Endothelial cell of umbilical vein (primary cell): ENCODE measurements around the gene CDK5RAP2. TPM values are rescaled to one million over a fixed set of nuclear protein-coding genes. Genes with fewer than 3 reads are reported as not detected.

ENCODE experiments used
- BruUV-seq: library from RNA; stranded (reverse); fragments of 400-500 nt; replicated peaks from 2 replicates; lab custom pipeline; 2021; lab: Mats Ljungman, UMichigan
- CTCF ChIA-PET: fragments of 300-600, 350-600 bp; sonication (Branson Sonifier 250); formaldehyde crosslinking; loops from one replicate; lab custom pipeline; 2021; ENCODE audit warnings: antibody characterized with exemption, inconsistent platforms; lab: Charles Lee
- POLR2A ChIA-PET: fragments of 300-600, 350-600 bp; sonication (Branson Sonifier 250); formaldehyde crosslinking; loops from one replicate; lab custom pipeline; 2021; ENCODE audit warnings: antibody characterized with exemption, inconsistent platforms; lab: Charles Lee
- DNase-seq: peaks from one replicate; pipeline ENCODE4 v3.0.0-alpha.2; 2011; ENCODE audit warnings: low read depth, low spot score
- FAIRE-seq: peaks from 2 replicates; lab custom pipeline; 2011; peaks lifted over from hg19 to GRCh38; lab: Jason Lieb, UNC
- H2AFZ ChIP-seq: 2 replicates; pipeline ENCODE4 v1.6.0; 2012; ENCODE audit warnings: low read depth, low read length, control low read depth, inconsistent platforms
- H3K27ac ChIP-seq: 2 replicates; pipeline ENCODE4 v1.5.1; 2011; ENCODE audit warnings: low read depth, mild to moderate bottlenecking, control low read depth, low read length, moderate library complexity; ENCODE audit not compliant: insufficient read depth
- H3K27me3 ChIP-seq, 2 experiments: 2 replicates each; pipeline versions ENCODE4 v1.6.0 to v1.6.1; 2011; ENCODE audit warnings: low read length in 2 of 2, mixed read lengths in 1 of 2; ENCODE audit not compliant: control insufficient read depth in 2 of 2, insufficient read depth in 2 of 2
- H3K36me3 ChIP-seq, 2 experiments: 2 replicates in 1 of 2; 3 replicates in 1 of 2; pipeline ENCODE4 v1.5.1; 2011; ENCODE audit warnings: low read length in 2 of 2, mild to moderate bottlenecking in 1 of 2, moderate library complexity in 1 of 2; ENCODE audit not compliant: control insufficient read depth in 2 of 2, insufficient read depth in 2 of 2; ENCODE audit errors: extremely low read depth in 1 of 2
- H3K4me1 ChIP-seq: 3 replicates; pipeline ENCODE4 v1.5.1; 2011; ENCODE audit warnings: mild to moderate bottlenecking, low read length; ENCODE audit not compliant: control insufficient read depth, insufficient read depth; ENCODE audit errors: extremely low read depth
- H3K4me2 ChIP-seq: 2 replicates; pipeline ENCODE4 v1.6.1; 2011; ENCODE audit warnings: low read length, control low read depth, mixed read lengths; ENCODE audit not compliant: insufficient read depth
- H3K4me3 ChIP-seq, 3 experiments: fragments of 200-600 bp in 1 of 3; sonication (generic), shearing (Covaris generic) in 1 of 3; replicated peaks in 1 of 3; 2 replicates each; pipeline ENCODE4 v1.5.1; 2011 to 2016; ENCODE audit warnings: control low read depth in 3 of 3, low read length in 3 of 3, mild to moderate bottlenecking in 2 of 3, inconsistent platforms in 1 of 3, low read depth in 1 of 3, moderate library complexity in 1 of 3; ENCODE audit not compliant: insufficient read depth in 1 of 3
- H3K79me2 ChIP-seq: 2 replicates; pipeline ENCODE4 v1.6.0; 2012; ENCODE audit warnings: low read length, inconsistent platforms; ENCODE audit not compliant: control insufficient read depth, insufficient read depth
- H3K9ac ChIP-seq: replicated peaks from 2 replicates; pipeline ENCODE3; 2011; ENCODE audit warnings: low read length, control low read depth; ENCODE audit not compliant: insufficient read depth; ENCODE audit errors: extremely low read depth
- H3K9me1 ChIP-seq: replicated peaks from 3 replicates; pipeline ENCODE4 v1.6.0; 2011; ENCODE audit warnings: mild to moderate bottlenecking, low read length; ENCODE audit not compliant: control insufficient read depth, insufficient read depth; ENCODE audit errors: extremely low read depth
- H3K9me3 ChIP-seq: replicated peaks from 2 replicates; pipeline ENCODE4 v1.5.1; 2012; ENCODE audit warnings: low read length, inconsistent platforms; ENCODE audit not compliant: control insufficient read depth, insufficient read depth
- H4K20me1 ChIP-seq: replicated peaks from 2 replicates; pipeline ENCODE3; 2011; ENCODE audit warnings: mild to moderate bottlenecking, low read length; ENCODE audit not compliant: control insufficient read depth, insufficient read depth; ENCODE audit errors: extremely low read depth
- CTCF ChIP-seq, 2 donors: IDR thresholded peaks; 1 replicate in 1 of 2; 2 replicates in 1 of 2; pipeline ENCODE4 v1.5.1; 2011; ENCODE audit warnings: low read length in 2 of 2, mild to moderate bottlenecking in 2 of 2, moderate library complexity in 2 of 2, control low read depth in 1 of 2, inconsistent platforms in 1 of 2, low read depth in 1 of 2; ENCODE audit not compliant: insufficient read depth in 1 of 2; ENCODE audit errors: extremely low read depth in 1 of 2
- EZH2 ChIP-seq: IDR thresholded peaks from 2 replicates; pipeline ENCODE4 v1.6.1; 2012; ENCODE audit warnings: borderline replicate concordance, low read depth, mild to moderate bottlenecking, moderate library complexity, low read length, inconsistent platforms; ENCODE audit not compliant: severe bottlenecking
- FOS ChIP-seq: IDR thresholded peaks from 2 replicates; pipeline ENCODE4 v1.6.1; 2011; ENCODE audit warnings: mild to moderate bottlenecking, low read length, moderate library complexity, borderline replicate concordance; ENCODE audit not compliant: insufficient read depth
- GATA2 ChIP-seq: IDR thresholded peaks from 2 replicates; pipeline ENCODE4 v1.7.0; 2011; ENCODE audit warnings: low read depth, mild to moderate bottlenecking, moderate library complexity, mixed read lengths, low read length; ENCODE audit not compliant: insufficient read length, insufficient read depth
- JUN ChIP-seq: IDR thresholded peaks from 2 replicates; pipeline ENCODE4 v1.6.1; 2011; ENCODE audit warnings: borderline replicate concordance, low read depth; ENCODE audit not compliant: insufficient read length, insufficient read depth
- MAX ChIP-seq: IDR thresholded peaks from 2 replicates; pipeline ENCODE4 v1.6.1; 2011; ENCODE audit not compliant: insufficient read depth, insufficient read length
- MYC ChIP-seq: IDR thresholded peaks from one replicate; pipeline ENCODE4 v1.6.1; 2011; ENCODE audit warnings: mild to moderate bottlenecking, low read depth, low read length
- POLR2A ChIP-seq: IDR thresholded peaks from 2 replicates; pipeline ENCODE4 v1.6.1; 2012; ENCODE audit warnings: low read depth, mild to moderate bottlenecking, control low read depth, low read length
- POLR2AphosphoS5 ChIP-seq: IDR thresholded peaks from 2 replicates; pipeline ENCODE4 v1.6.1; 2012; ENCODE audit warnings: low read depth, mild to moderate bottlenecking, control low read depth, low read length, moderate library complexity; ENCODE audit not compliant: insufficient read depth
- dilution Hi-C: fragments of 300-500 bp; cut with MboI; formaldehyde crosslinking; loops from one replicate; pipeline ENCODE4 v1.15.0; 2019; ENCODE audit warnings: low sequenced_read_pairs; ENCODE audit not compliant: extremely low pct_ligation_motif_present
- intact Hi-C: fragments of 100-400 bp; cut with micrococcal nuclease; formaldehyde crosslinking; loops from one replicate; pipeline ENCODE4 v1.10.0; 2022
- polyA plus RNA-seq, 4 experiments: library from polyadenylated mRNA; depleted of rRNA in 3 of 4; stranded (reverse) in 3 of 4; unstranded in 1 of 4; fragments of >200 nt; gene quantifications; 2 replicates each; pipeline versions ENCODE4 v1.2.1 to v1.2.3, GENCODE V29; 2011 to 2012; ENCODE audit warnings: missing spikeins in 1 of 4
- total RNA-seq: library from RNA; stranded (reverse); gene quantifications from 2 replicates; pipeline ENCODE4 v1.2.3, GENCODE V29; 2021

CDK5RAP2 gene
- total and polyA plus RNA-seq, 2 donors (not counting 3 experiments of a cell fraction or from before 2014, with no cell fraction given) = 17.5 to 56.7 TPM

GRCh38 chr9:120423812-120424211, 156.2 kb downstream of the CDK5RAP2 start:
- DNase-seq = no peak
- no peak for FAIRE-seq
- no peak overlapping the region for H3K4me2 ChIP-seq
- H3K9ac ChIP-seq = no peak overlapping the region
- ChIA-PET CTCF (interaction anchor here (0.9 to 2.3 kb wide), 4 partner anchors 9 to 24 kb away, joined by 3 to 6 read pairs (median 3); no protein-coding TSS in a partner anchor), POLR2A (interaction anchor here (0.6 kb wide), 1 partner anchor 15 kb away, joined by 4 read pairs; no protein-coding TSS in a partner anchor)
- no peaks in the 10 kb centered on the region for H3K27me3 ChIP-seq
- BruUV-seq = no TSS peak
- H3K4me1 ChIP-seq = no peaks in the 10 kb centered on the region
- intact Hi-C loops = no loop called here
- TF ChIP-seq CTCF (IDR thresholded peaks at IDR 0.05; ENCODE audit: extremely low read depth in 1 of 2, insufficient read depth in 1 of 2, low read depth in 1 of 2, low read length in 2 of 2) (no peak), FOS (no peak), EZH2 (no peak), MYC (no peak), POLR2AphosphoS5 (no peak), POLR2A (no peak), MAX (no peak), JUN (no peak), GATA2 (no peak)
- no peak overlapping the region for H3K27ac ChIP-seq
- H3K79me2 ChIP-seq = no peaks in the 10 kb centered on the region
- no peak overlapping the region for H2AFZ ChIP-seq
- H3K9me3 ChIP-seq = no peaks in the 10 kb centered on the region
- no peaks in the 10 kb centered on the region for H4K20me1 ChIP-seq
- dilution Hi-C loops = no loop called here
- H3K36me3 ChIP-seq = peaks cover 0 to 3% of the 10 kb centered on the region in 2 experiments
- no peaks in the 10 kb centered on the region for H3K9me1 ChIP-seq
- H3K4me3 ChIP-seq = no peak overlapping the region
